Natural killer cell (primary cell): Measurements from ENCODE around the gene MXRA7. TPM values are rescaled to one million over a fixed set of nuclear protein-coding genes. Genes with fewer than 3 reads are reported as not detected.
"Not testable (repeated sequence)": the region's sequence is repeated elsewhere in the genome, so short reads cannot be mapped to it uniquely, and the experiment has no call there.

Source experiments
- ATAC-seq, 3 donors: fragments of 150-1000 bp in 2 of 3; fragments of 200-7000 bp in 1 of 3; cut with Tn5 transposase; 1 replicate in 1 of 3; 2 replicates in 2 of 3; pipeline ENCODE4 v1.10.0; 2021; ENCODE audit warnings: mild to moderate bottlenecking in 2 of 3, moderate library complexity in 2 of 3
- DNase-seq, 2 donors: peaks; one replicate each; pipeline versions ENCODE4 v3.0.0 to v3.0.0-alpha.2; 2013 to 2021; ENCODE audit warnings: mixed read lengths in 1 of 2
- H3K27ac ChIP-seq: one replicate; pipeline ENCODE4 v1.5.1; 2013; ENCODE audit warnings: mild to moderate bottlenecking, low read length
- H3K27me3 ChIP-seq: one replicate; pipeline ENCODE4 v1.6.1; 2013; ENCODE audit warnings: low read length; ENCODE audit not compliant: control insufficient read depth, insufficient read depth
- H3K36me3 ChIP-seq: one replicate; pipeline ENCODE4 v1.6.1; 2013; ENCODE audit warnings: low read length; ENCODE audit not compliant: control insufficient read depth, insufficient read depth
- H3K4me1 ChIP-seq: one replicate; pipeline ENCODE4 v1.6.1; 2013; ENCODE audit warnings: low read length; ENCODE audit not compliant: control insufficient read depth, insufficient read depth
- H3K4me3 ChIP-seq: one replicate; pipeline ENCODE4 v1.5.1; 2013; ENCODE audit warnings: low read length
- H3K9me3 ChIP-seq: one replicate; pipeline ENCODE4 v1.6.1; 2013; ENCODE audit warnings: low read length; ENCODE audit not compliant: control insufficient read depth, insufficient read depth
- H3K27ac Mint-ChIP-seq, 2 donors: one replicate each; pipeline ENCODE4 v1.8.0; 2022; ENCODE audit warnings: mild to moderate bottlenecking in 2 of 2, mixed read lengths in 2 of 2, moderate library complexity in 1 of 2
- H3K27me3 Mint-ChIP-seq, 2 donors: one replicate each; pipeline ENCODE4 v1.8.0; 2022; ENCODE audit warnings: low read depth in 2 of 2, mixed read lengths in 2 of 2
- H3K36me3 Mint-ChIP-seq: one replicate; pipeline ENCODE4 v1.8.0; 2022; ENCODE audit warnings: mixed read lengths
- H3K4me1 Mint-ChIP-seq, 2 donors: one replicate each; pipeline ENCODE4 v1.8.0; 2022; ENCODE audit warnings: mixed read lengths in 2 of 2
- H3K4me3 Mint-ChIP-seq: one replicate; pipeline ENCODE4 v1.8.0; 2022; ENCODE audit warnings: mild to moderate bottlenecking, moderate library complexity, mixed read lengths
- H3K9me3 Mint-ChIP-seq, 2 donors: one replicate each; pipeline ENCODE4 v1.8.0; 2022; ENCODE audit warnings: mixed read lengths in 2 of 2
- WGBS: methylation state at CpG from one replicate; pipeline ENCODE4 v1.1.7; 2013; ENCODE audit warnings: missing lambda C conversion rate; ENCODE audit not compliant: insufficient coverage; 5-methylcytosine and 5-hydroxymethylcytosine counted together
- intact Hi-C: fragments of 100-400 bp; cut with micrococcal nuclease; formaldehyde crosslinking; loops from one replicate; pipeline ENCODE4 v1.14.2; 2022
- total RNA-seq, 4 donors: library from RNA; stranded (reverse); fragments of 120-200 nt in 1 of 4; gene quantifications; one replicate each; pipeline versions ENCODE4 v1.2.3 to v1.2.4, GENCODE V29; 2013 to 2022
- TF ChIP-seq, protein P1 (sequence below): fragments of 200-600 bp; IDR thresholded peaks from one replicate; pipeline ENCODE4 v1.8.0; 2022; ENCODE audit warnings: antibody characterized with exemption

Gene MXRA7
- total RNA-seq, 3 donors from 2014 or later (not counting 1 experiment from before 2014, with no cell fraction given), result 31.6 to 47.6 (median 46.5) TPM

GRCh38 chr17:76744747-76745146, 34.0 kb upstream of the MXRA7 start:
- H3K4me3 Mint-ChIP-seq, result no peak overlapping the region

GRCh38 chr17:76742958-76743357, 32.2 kb upstream of the MXRA7 start:
- Histone ChIP-seq H3K4me1 (peaks cover 11% of the 10 kb centered on the region), H3K27me3 (no peaks in the 10 kb centered on the region), H3K27ac (no peak overlapping the region), H3K9me3 (no peaks in the 10 kb centered on the region), H3K36me3 (peaks cover 34% of the 10 kb centered on the region), H3K4me3 (no peak overlapping the region)
- Mint-ChIP-seq H3K4me1 (peaks cover 13 to 19% of the 10 kb centered on the region in 2 donors), H3K9me3 (no peaks in the 10 kb centered on the region), H3K27me3 (no peaks in the 10 kb centered on the region), H3K27ac (no peak overlapping the region), H3K4me3 (no peak overlapping the region), H3K36me3 (peaks cover 5% of the 10 kb centered on the region)
- intact Hi-C loops, result no loop called here
- DNase-seq, result no peak
- TF ChIP-seq, protein P1, sequence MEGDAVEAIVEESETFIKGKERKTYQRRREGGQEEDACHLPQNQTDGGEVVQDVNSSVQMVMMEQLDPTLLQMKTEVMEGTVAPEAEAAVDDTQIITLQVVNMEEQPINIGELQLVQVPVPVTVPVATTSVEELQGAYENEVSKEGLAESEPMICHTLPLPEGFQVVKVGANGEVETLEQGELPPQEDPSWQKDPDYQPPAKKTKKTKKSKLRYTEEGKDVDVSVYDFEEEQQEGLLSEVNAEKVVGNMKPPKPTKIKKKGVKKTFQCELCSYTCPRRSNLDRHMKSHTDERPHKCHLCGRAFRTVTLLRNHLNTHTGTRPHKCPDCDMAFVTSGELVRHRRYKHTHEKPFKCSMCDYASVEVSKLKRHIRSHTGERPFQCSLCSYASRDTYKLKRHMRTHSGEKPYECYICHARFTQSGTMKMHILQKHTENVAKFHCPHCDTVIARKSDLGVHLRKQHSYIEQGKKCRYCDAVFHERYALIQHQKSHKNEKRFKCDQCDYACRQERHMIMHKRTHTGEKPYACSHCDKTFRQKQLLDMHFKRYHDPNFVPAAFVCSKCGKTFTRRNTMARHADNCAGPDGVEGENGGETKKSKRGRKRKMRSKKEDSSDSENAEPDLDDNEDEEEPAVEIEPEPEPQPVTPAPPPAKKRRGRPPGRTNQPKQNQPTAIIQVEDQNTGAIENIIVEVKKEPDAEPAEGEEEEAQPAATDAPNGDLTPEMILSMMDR, result no peak
- ATAC-seq, result no peak

More at GRCh38 chr17:76744747-76745146, 34.0 kb upstream of the MXRA7 start:
- no peaks in the 10 kb centered on the region for H3K9me3 Mint-ChIP-seq
- Histone ChIP-seq H3K27me3 (no peaks in the 10 kb centered on the region), H3K36me3 (peaks cover 36% of the 10 kb centered on the region), H3K27ac (no peak overlapping the region), H3K9me3 (no peaks in the 10 kb centered on the region), H3K4me3 (no peak overlapping the region), H3K4me1 (peaks cover under 1% of the 10 kb centered on the region)
- H3K27me3 Mint-ChIP-seq, result no peaks in the 10 kb centered on the region
- TF ChIP-seq, protein P1, result no peak
- H3K36me3 Mint-ChIP-seq, result peaks cover 5% of the 10 kb centered on the region
- intact Hi-C loops, result no loop called here
- ATAC-seq (no peak), DNase-seq (no peak)
- H3K27ac Mint-ChIP-seq, result no peak overlapping the region
- peaks cover 0 to 5% of the 10 kb centered on the region in 2 donors for H3K4me1 Mint-ChIP-seq
- WGBS, result 100% methylated on average over 2 of the region's 2 CpGs

- no peak overlapping the region for H3K4me3 Mint-ChIP-seq
- Histone ChIP-seq H3K27ac (no peak overlapping the region), H3K4me3 (no peak overlapping the region), H3K27me3 (no peaks in the 10 kb centered on the region), H3K4me1 (peaks cover 18% of the 10 kb centered on the region), H3K9me3 (no peaks in the 10 kb centered on the region), H3K36me3 (peaks cover 32% of the 10 kb centered on the region)
- H3K27ac Mint-ChIP-seq, result no peak overlapping the region
- TF ChIP-seq, protein P1, result no peak
- no peaks in the 10 kb centered on the region for H3K27me3 Mint-ChIP-seq
- WGBS, result 95% methylated on average over 2 of the region's 5 CpGs
- no peak for DNase-seq
- H3K4me1 Mint-ChIP-seq, result peaks cover 27% of the 10 kb centered on the region in 2 donors
- H3K9me3 Mint-ChIP-seq, result no peaks in the 10 kb centered on the region
- no peak for ATAC-seq
- intact Hi-C loops, result no loop called here
- peaks cover 10% of the 10 kb centered on the region for H3K36me3 Mint-ChIP-seq
These were observed 29.8 kb upstream of the MXRA7 start for GRCh38 chr17:76740329-76741118.

DNA sequence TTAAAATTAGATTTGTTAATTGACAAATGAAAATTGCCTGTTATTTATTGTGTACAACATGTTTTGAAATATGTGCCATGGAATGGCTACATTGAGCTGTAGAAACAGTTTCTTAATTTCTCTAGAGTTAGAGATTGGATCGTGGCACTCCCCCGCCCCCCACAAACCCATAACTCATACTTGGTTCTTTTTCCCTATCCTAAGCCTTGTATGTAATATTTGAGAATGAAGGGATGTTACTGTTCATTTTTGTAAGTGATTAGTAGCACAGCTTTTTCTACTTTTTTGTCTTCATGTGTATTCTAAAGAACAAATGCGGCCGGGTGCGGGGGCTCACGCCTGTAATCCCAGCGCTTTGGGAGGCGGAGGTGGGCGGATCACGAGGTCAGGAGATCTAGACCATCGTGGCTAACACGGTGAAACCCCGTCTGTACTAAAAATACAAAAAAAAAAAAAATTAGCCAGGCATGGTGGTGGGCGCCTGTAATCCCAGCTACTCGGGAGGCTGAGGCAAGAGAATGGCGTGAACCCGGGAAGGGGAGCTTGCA, 28.9 kb upstream of the MXRA7 start:
- not testable (repeated sequence) for H3K9me3 Mint-ChIP-seq, ATAC-seq, H3K27ac ChIP-seq, H3K9me3 ChIP-seq, DNase-seq, H3K27me3 ChIP-seq, H3K27me3 Mint-ChIP-seq, H3K4me3 ChIP-seq, H3K4me3 Mint-ChIP-seq
- peaks cover 19% of the 10 kb centered on the region for H3K4me1 ChIP-seq
- Mint-ChIP-seq H3K36me3 (peaks cover 18% of the 10 kb centered on the region), H3K4me1 (peaks cover 36% of the 10 kb centered on the region in 2 donors), H3K27ac (peak overlapping the region in 1 of 2 donors; percentile 99)
- intact Hi-C loops, result loop anchor here (10.0 kb wide), 1 partner anchor 475 kb away; the partner anchor contains the start of gene UBALD2
- H3K36me3 ChIP-seq, result peaks cover 34% of the 10 kb centered on the region
- 86% methylated on average over 15 of the region's 17 CpGs for WGBS
